SKM-1 (cell line): ENCODE results near the gene RCAN3.
"Not testable (repeated sequence)": the region's sequence is repeated elsewhere in the genome, so short reads cannot be mapped to it uniquely, and the experiment has no call there.

Experiments
- DNase-seq: peaks from one replicate; lab custom pipeline; 2025; ENCODE audit not compliant: unreplicated experiment; lab: John Stamatoyannopoulos, UW

Gene RCAN3

DNA sequence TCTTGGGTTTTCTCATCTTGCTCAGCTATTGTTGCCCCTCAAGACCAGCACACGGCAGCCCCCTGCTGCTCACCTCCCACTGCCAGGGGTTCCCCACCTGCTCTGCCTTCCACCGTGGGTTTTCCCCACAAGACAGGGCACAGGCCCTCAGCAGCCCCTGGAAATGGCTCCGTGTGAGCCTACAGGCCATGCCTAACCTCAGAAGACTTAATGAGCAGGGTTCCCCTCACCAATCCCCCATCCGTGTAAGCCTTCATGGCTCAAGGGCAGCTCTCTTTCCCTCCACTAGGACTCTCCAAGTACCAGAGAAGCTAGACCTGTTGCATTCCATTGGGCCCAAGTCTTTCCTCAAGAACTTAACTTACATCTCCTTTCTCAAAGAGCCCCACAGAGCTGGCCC is 18.4 kb upstream of the RCAN3 start:
- DNase-seq = no peak

DNA sequence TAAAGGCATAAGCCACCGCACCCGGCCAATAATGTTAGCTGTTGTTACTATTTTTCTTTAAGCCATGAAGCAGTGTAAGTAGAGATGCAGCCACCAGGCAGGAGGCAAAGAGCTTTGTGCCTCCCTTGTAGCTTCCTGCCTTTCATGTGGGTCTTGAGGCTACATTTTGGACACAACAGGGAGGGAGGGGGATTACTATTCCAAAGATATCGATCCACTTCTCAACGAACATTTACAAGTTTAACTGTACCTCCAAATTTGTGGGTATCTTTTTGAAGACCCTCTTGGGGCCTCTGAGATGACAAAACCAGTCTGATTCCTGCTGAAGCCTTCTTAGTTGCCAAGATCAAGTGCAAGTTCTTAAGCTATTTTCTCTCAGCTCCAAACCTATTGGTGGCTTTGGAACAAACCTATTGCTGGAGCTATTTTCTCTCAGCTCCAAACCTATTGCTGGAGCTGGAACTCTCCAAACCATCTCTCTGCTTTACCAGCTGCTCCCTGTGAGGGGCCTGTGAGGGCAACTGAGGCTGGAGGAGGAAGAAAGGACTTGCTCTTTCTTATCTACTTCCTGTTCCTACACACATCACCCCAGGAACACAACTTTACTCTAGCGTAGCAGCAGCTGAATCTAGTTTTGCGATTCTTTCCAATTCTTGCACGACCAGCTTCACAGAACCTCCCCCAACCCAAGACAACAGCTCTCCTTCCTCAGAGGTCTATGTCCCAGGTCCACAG is 16.1 kb upstream of the RCAN3 start:
- DNase-seq = no peak

DNA sequence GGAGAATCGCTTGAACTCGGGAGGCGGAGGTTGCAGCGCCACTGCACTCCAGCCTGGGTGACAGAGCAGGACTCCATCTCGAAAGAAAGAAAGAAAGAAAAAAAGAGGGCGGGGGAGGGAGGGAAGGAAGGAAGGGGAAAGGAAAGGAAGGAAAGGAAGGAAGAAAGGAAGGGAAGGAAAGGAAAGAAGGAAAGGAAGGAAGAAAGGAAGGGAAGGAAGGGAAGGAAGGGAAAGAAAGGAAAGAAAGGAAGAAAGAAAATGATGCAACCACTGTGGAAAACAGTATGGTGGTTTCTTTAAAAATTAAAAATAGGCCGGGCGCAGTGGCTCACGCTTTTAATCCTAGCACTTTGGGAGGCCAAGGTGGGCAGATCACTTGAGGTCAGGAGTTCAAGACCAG is 15.2 kb upstream of the RCAN3 start:
- no peak for DNase-seq

DNA sequence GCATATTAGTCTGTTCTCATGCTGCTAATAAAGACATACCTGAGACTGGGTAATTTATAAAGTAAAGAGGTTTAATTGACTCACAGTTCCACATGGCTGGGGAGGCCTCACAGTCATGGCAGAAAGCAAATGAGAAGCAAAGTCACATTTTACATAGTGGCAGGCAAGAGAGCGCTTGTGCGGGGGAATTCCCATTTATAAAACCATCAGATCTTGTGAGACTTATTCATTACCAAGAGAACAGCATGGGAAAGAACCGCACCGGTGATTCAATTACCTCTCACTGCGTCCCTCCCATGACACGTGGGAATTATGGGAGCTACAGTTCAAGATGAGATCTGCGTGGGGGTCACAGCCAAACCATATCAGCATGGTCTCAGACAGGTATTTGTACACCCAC is 14.5 kb upstream of the RCAN3 start:
- DNase-seq = not testable (repeated sequence)

DNA sequence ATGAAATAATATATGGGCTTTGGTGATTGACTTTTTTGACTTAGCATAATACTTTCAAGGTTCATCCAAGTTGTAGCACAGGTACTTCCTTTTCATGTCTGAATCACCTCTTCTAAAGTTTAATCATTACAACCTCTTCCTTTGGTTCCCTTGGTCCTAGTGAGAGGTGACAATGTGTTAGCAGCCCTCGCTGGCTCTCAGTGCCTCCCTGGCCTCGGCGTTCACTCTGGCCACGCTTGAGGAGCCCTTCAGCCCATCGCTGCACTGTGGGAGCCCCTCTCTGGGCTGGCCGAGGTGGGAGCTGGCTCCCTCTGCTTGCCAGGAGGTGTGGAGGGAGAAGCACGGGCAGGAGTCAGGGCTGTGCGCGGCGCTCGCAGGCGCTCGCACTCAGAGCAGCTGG is 13.0 kb upstream of the RCAN3 start:
- no peak for DNase-seq

DNA sequence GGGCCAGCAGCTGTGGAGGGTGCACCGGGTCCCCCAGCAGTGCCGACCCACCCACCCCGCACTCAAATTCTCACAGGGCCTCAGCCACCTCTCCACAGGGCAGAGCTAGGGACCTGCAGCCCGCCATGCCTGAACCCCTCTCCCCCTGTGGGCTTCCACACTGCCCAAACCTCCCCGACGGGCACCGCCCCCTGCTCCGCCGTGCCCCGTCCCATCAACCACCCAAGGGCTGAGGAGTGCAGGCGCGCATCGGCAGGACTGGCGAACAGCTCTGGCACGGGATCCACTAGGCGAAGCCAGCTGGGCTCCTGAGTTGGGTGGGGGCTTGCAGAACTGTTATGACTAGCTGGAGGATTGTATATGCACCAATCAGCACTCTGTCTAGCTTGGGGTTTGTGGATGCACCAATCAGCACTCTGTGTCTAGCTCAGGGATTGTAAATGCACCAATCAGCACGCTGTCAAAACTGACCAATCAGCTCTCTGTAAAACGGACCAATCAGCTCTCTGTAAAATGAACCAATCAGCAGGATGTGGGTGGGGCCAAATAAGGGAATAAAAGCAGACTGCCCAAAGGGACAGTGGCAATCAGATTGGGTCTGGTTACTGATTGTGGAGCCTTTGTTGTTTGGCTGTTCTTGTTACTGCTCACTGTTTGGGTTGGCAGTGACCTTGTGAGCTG is 12.4 kb upstream of the RCAN3 start:
- DNase-seq = no peak

DNA sequence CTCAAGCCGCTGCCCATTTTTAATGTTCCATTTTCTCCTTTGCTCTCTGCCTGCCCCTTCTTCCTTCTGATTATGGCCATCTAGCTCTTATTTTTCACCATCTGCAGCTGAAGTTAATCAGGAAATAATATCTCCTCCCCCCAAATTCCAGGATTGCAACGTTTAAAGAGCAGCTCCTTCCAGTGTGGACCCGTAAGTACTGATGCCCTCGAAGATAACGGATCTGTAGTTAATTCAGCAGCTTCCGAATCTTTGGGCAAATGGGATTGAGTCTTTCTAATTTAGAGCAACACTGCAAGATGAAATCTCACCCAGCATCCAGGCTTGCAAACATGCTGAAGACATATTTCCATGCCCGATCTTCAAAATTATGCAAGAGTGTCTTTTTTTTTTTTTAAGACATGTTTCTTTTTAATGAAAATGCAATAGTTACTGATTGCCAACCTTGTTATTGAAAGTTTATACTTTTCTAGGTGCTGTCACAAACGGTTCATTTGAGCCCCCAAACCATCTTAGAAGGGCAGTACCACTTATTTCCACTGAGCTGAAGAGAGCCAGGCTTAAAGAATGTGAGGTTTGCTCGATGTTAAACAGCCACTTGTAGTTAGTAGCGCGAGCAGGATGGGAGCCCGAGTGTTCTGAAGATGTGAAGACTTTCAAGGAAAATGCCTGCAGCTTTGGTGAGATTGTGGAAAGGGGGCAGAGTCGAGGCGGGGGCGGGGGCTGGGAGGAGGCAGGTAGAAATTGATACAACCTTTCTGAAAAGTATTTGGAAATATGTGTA is 10.9 kb upstream of the RCAN3 start:
- no peak for DNase-seq

DNA sequence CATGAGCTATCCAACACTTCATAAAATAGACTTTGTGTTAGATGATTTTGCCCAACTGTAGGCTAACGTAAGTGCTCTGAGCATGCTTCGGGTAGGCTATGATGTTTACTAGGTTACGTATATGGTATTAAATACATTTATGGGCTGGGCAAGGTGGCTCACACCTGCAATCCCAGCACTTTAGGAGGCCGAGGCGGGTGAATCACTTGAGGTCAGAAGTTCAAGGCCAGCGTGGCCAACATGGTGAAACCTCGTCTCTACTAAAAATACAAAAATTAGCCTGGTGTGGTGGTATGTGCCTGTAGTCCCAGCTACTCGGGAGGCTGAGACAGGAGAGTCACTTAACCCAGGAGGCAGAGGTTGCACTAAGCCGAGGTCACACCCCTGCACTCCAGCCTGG is 9.7 kb upstream of the RCAN3 start:
- not testable (repeated sequence) for DNase-seq

DNA sequence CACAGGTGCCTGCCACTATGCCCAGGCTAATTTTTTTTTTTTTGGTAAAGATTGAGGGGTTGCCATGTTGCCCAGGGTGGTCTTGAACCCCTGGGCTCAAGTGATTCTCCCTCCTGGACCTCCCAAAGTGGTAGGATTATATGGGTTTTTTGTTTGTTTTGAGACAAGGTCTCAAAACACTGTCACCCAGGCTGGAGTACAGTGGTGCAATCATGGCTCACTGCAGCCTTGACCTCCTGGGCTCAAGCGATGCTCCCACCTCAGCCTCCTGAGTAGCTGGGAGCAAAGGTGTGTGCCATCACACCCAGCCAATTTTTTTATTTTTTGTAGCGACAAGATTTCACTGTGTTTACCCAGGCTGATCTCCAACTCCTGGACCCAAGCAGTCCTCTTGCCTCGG is 8.9 kb upstream of the RCAN3 start:
- DNase-seq = no peak

DNA sequence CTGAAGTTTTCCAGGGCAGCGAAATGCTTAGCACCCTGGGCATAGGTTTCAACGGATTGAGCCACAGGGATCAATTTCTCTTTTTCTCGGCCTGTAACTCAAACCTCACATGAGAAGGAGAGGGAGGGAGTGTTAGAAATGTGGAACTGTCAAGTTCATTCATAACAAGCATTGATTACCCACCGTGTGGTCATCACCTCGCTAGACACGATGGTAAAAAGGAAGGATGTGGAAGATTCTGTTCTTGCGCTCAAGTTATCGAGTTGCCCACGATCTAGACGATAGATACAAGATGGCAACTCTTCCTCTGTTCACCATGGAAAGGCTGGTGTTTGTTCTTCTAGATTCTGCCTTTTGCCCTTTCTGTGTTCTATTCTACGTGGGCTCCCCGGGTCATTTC is 4.0 kb upstream of the RCAN3 start:
- DNase-seq = no peak

DNA sequence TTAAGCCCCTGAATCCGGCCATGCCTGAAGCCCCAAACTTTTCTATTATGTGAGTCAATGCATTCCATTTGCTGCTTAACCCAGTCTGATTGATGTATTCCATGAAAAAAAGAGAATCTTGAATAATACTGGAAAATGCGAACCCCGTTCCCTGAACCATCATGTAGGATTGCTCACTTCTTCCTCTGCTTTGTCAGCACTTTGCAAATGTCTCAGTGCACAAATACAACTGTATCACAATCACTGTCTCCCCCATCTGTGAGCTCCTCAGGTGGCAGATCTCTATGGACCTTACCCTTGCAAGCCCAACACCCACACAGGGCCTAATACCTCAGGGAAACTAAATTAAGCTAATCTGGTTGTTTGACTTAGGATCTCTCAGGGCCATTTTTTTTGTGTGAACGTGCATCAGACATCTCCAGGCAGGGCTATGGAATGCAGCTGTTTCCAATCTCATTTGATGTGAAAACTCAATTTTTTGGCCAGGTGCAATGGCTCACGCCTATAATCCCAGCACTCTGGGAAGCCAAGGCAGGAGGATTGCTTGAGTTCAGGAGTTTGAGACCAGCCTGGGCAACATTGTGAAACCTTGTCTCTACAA is 2.1 kb upstream of the RCAN3 start:
- no peak for DNase-seq

DNA sequence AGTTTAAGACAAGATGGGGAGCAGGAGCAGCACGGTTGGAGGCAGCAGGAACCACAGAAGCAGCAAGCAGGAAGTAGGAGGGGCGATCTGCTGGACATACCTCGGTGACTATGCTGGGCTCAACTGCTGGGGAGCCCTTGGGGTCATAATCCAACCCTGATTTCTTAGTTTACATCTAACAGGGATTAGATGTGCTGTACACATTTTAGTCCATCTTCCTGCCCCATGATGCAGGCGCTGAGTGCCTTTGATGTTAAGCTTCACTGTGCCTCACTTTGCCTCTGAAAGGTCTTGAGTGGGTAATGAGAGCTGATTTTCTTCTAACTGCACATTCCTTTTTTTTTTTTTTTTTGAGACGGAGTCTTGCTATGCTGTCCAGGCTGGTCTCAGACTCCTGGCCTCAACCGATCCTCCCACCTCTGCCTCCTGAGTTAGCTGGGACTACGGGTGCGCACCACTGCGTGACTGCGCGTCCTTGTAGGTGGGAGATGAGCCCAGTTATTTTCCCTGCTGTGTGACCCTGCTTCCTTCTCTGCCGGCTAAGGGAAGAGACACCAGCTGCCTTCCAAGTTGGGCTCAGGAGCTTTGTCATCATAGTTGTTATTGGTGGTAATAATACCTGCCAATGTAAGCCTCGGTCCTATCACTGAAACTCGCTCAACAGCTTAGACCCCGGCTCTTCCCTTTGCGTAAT is 1.1 kb upstream of the RCAN3 start:
- DNase-seq = no peak

DNA sequence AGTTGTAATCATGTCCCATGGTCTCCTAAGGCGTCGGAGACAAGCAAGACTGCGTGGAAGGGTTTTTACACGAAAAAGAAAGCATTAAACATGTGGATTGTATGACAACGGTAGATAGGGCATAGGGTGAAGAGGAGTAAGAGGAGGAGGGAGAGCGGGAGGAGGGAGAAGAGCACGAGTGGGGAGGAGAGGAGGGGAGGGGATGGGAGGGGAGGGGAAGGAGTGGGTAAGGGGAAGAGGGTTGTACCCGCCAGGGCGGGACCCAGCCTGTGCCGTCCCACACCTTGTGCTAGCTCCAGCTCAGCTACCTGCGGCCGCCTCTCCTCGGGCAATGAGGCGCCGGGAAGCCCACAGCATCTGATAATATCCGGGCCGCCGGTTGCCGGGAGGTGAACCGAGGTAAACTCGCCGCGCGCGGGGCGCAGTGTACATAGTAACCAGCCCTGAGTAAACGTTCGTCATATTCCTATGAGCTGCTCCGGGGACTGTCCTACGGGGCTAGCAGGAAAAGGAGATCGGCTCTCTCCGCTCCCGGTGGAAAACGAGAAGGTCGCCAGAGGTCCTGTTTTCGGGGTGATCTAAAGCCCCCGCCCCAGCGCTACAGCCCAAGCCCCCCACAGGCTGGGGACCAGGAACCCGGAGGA is 449 bp upstream of the RCAN3 start:
- no peak for DNase-seq

DNA sequence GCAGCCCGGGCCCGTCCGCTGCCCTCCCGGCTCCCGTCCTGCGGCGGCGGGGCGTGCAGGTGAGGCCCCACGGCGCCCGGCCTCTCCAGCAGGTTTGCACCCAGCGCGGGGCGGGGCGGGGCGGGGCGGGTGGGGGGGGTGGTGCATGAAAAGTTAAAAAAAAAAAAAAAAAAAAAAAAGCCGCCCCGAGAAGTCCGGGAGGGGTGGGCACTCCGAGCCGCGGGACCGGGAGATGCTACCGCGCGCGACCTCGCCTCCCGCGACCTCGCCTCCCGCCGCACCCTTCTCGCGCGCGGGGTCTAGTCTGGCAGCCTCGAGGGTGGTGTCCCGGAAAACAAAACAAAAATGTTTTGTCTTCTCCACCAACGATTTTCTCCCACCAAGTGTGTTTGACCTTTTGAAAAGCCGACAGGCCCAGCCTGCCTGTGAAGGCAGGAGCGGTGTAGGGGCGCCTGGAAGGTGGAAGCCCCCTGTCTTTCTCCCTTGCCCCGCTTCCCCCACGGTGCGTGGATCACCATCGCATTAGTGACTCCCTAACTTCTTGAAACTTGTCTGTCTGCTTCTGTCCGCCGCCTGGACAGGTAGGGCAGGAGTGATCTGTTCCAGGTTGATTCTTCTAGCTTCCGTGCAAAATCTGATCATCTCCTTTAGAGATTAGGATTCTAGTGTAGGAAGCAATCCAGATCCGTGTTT is 569 bp downstream of the RCAN3 start:
- DNase-seq = no peak

DNA sequence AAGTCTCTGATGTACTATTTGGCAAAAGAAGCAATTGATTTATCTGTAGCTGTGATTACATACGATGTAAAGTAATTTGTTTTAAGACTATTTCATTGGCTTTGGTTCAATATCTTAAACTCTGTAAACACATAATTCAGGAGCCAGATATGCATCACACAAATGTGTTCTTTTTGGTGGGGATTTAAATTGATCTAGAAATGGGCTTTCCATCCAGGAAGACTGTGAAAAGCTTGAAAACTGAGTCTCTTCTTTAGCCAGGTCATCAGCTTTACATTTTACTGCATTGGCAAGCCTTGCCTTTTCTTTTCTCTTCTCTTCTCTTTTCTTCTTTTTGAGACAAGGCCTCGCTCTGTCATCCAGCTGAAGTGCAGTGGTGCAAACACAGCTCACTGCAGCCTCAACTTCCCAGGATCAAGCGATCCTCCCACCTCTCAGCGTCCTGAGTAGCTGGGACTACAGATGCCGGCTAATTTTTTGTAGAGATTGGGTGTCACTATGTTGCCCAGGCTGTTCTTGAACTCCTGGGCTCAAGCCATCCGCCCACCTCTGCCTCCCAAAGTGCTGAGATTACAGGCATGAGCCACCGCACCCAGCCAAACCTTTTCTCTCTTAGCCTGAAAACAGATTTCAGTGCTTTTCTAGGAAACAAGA is 1.4 kb downstream of the RCAN3 start:
- no peak for DNase-seq

DNA sequence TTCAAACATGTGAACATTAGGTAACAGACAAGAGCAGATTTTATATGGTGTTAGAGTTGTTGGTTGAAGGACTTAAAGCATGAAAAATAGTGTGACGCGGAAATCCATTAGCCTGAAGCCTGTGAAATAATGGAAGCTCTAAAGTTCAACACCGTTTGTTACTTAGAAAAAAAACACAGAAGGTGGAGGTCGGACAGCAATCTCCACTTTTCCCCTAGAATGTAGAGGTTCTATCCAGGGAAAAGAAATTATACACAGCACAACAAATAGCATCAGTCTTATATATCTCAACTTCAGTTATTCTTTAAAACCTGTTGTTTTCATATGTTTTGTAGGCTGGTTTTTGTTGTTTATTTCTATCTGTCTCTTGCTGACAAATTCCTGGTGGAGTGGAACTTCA is 1.9 kb downstream of the RCAN3 start:
- DNase-seq = no peak

DNA sequence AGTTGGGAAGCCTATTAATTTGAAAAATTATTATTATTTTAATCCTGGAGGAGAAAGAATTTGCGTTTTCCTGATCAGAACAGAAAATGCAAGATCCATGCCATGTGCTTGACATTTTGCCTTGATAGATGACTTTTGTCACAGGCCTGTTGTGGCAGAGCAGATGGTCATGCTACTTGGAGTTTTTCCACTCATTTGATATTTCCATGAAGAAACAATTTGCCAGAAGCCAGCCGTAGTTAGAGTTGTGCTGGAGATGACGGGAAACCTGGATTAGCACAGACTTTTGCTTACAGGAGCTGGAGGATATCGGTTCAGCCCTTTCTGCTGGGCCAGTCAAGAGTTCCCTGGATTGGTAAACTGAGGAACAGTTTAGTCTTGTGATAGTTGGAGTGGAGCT is 3.2 kb downstream of the RCAN3 start:
- no peak for DNase-seq

DNA sequence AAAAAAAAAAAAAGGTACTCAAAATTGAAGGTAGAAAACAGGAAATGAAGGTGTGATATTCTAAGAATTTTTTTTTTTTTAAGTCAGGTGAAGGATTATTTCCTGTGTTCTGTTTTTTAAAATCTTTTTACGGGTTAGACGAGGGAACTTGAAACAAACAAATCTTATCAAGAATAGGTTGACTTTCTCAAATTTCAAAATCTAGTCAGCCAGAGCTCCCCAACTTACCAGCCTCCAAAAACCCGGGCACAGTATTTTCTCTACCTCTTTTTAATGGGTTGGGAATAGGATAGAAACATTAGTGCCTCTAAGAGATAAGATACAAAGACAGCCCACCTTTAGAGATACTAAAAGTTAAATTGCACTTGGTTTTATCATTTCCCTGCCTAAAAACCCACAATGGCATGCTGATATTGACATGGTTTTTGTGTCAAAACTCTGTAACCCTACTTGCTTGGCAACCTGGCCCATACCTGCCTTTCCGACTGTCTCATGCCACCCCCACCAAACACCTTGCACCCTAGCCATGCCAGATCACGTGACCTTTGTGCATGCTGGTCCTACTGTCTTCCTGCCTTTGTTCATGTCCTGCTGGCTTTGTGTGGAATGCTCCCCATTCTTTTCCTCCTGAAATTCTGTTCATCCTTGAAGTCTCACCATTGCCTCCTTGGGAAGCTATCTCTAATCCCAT is 4.2 kb downstream of the RCAN3 start:
- no peak for DNase-seq

DNA sequence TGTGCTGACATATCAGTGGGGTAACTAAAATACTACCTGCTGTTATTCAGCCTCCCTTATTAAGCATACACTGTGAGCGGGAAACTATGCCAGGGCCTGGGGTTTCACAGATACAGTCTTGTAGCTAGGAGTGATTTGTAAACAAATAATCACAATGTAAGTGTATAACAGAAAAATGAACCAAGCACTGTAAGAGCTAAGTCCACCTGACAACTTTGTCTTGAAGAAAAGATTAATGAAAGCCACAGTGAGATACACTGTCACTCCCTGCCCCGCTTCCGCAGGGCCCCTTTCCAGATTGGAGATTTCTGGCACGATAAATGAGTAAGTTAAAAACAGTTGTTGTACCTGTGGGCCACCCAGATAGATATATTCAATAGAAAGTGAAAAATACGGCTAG is 4.8 kb downstream of the RCAN3 start:
- DNase-seq = no peak
